Measurements from ENCODE around the gene TXLNG. TPM values are rescaled to one million over a fixed set of nuclear protein-coding genes. Genes with fewer than 3 reads are reported as not detected.

Gene TXLNG
- total and polyA plus RNA-seq, 2 donors (not counting 3 experiments of a cell fraction or from before 2014, with no cell fraction given), result 6.8 to 7.6 TPM

DNA sequence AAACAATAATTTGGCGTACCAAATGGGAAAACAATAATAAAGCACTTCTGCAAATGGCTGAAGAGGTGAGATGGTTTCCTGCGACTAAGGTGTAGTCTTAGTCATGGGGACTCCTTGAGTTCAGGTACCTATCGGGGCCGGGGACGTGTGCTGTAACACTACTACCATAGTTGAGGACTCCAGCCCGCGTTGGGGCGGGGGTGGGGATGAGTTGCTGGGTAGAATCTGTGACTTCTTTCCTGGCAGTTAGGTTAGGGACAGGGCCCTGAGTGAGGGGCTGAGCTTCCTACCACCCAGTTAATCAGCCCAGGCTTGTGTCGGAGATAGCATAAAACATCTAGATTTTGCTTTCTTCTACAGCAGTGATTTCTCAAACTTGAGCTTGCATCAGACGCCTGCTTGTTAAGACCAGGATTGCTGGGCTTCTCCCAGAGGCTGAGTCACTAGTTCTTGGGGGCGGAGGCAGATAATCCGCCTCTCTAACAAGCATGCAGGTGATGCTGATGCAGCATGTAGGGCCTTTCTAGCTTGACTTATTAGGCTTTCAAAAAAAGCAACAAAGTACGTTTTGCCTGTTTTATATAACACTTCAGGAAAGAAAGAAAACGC, 53.7 kb downstream of the TXLNG start:
- Histone ChIP-seq H3K4me1 (ENCODE audit: control insufficient read depth, extremely low read depth, insufficient read depth, low read length) (peaks cover 23% of the 10 kb centered on the region), H3K9me1 (replicated peaks; ENCODE audit: control insufficient read depth, extremely low read depth, insufficient read depth, low read length) (no peaks in the 10 kb centered on the region), H2AFZ (ENCODE audit: low read depth, low read length) (no peak overlapping the region), H3K4me3 (replicated peaks in 1 of 3; ENCODE audit: insufficient read depth in 1 of 3, low read depth in 1 of 3, low read length in 3 of 3) (no peak overlapping the region), H3K9me3 (replicated peaks; ENCODE audit: control insufficient read depth, insufficient read depth, low read length) (no peaks in the 10 kb centered on the region), H3K4me2 (ENCODE audit: insufficient read depth, low read length) (no peak overlapping the region), H3K27me3 (ENCODE audit: control insufficient read depth in 2 of 2, insufficient read depth in 2 of 2, low read length in 2 of 2) (no peaks in the 10 kb centered on the region), H3K79me2 (ENCODE audit: control insufficient read depth, insufficient read depth, low read length) (no peaks in the 10 kb centered on the region), H3K36me3 (ENCODE audit: control insufficient read depth in 2 of 2, extremely low read depth in 1 of 2, insufficient read depth in 2 of 2, low read length in 2 of 2) (peaks cover 2 to 5% of the 10 kb centered on the region in 2 experiments), H3K27ac (ENCODE audit: insufficient read depth, low read depth, low read length) (no peak overlapping the region), H3K9ac (replicated peaks; ENCODE audit: extremely low read depth, insufficient read depth, low read length) (no peak overlapping the region), H4K20me1 (replicated peaks; ENCODE audit: control insufficient read depth, extremely low read depth, insufficient read depth, low read length) (no peaks in the 10 kb centered on the region)
- CTCF ChIA-PET, result interaction anchor here (3.0 kb wide), 1 partner anchor 13 kb away, joined by 7 read pairs; no protein-coding TSS in a partner anchor
- intact Hi-C loops (cut with micrococcal nuclease), result loop anchor here (2.0 kb wide), 1 partner anchor 31 kb away; the partner anchor contains the start of gene RBBP7
- dilution Hi-C loops (cut with MboI; ENCODE audit: extremely low pct_ligation_motif_present, low sequenced_read_pairs), result no loop called here
- BruUV-seq (replicated peaks), result no TSS peak
- TF ChIP-seq GATA2 (IDR thresholded peaks at IDR 0.05; ENCODE audit: insufficient read depth, insufficient read length, low read depth, low read length), result no peak
- TF ChIP-seq FOS (IDR thresholded peaks at IDR 0.05; ENCODE audit: borderline replicate concordance, insufficient read depth, low read length), result no peak
- TF ChIP-seq JUN (IDR thresholded peaks at IDR 0.05; ENCODE audit: borderline replicate concordance, insufficient read depth, insufficient read length, low read depth), result no peak
- DNase-seq (ENCODE audit: low read depth, low spot score) (no peak), FAIRE-seq (no peak)
- POLR2A ChIA-PET, result no interaction called here

DNA sequence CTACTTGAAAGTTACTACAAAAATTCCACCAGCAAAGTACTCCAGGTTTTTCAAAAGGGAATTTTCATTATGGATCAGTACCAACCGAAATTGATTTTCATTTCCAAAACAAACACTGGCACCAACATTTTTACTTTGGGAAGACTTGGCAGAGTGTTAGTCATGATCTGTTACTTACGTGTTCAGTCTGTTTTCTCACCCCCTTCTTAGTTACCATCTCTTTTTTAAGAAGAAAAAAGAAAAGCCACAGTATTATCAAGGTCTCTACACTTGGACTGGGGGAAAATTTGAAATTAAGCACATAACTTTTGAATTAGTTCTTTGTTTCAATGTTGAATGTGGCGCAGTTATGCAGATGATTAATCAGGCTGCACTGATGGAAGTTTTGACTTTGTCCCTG, 56.4 kb downstream of the TXLNG start:
- H3K4me1 ChIP-seq (ENCODE audit: control insufficient read depth, extremely low read depth, insufficient read depth, low read length), result peaks cover 16% of the 10 kb centered on the region
- H4K20me1 ChIP-seq (replicated peaks; ENCODE audit: control insufficient read depth, extremely low read depth, insufficient read depth, low read length), result no peaks in the 10 kb centered on the region
- peaks cover 2 to 8% of the 10 kb centered on the region in 2 experiments for H3K36me3 ChIP-seq (ENCODE audit: control insufficient read depth in 2 of 2, extremely low read depth in 1 of 2, insufficient read depth in 2 of 2, low read length in 2 of 2)
- POLR2A ChIA-PET, result no interaction called here
- no peaks in the 10 kb centered on the region for H3K9me3 ChIP-seq (replicated peaks; ENCODE audit: control insufficient read depth, insufficient read depth, low read length)
- DNase-seq (ENCODE audit: low read depth, low spot score) (no peak), FAIRE-seq (no peak)
- H3K79me2 ChIP-seq (ENCODE audit: control insufficient read depth, insufficient read depth, low read length), result no peaks in the 10 kb centered on the region
- H3K9me1 ChIP-seq (replicated peaks; ENCODE audit: control insufficient read depth, extremely low read depth, insufficient read depth, low read length), result no peaks in the 10 kb centered on the region
- no peak overlapping the region for H3K4me2 ChIP-seq (ENCODE audit: insufficient read depth, low read length)
- CTCF ChIA-PET, result no interaction called here
- no peak overlapping the region for H3K9ac ChIP-seq (replicated peaks; ENCODE audit: extremely low read depth, insufficient read depth, low read length)
- no peak overlapping the region for H3K4me3 ChIP-seq (replicated peaks in 1 of 3; ENCODE audit: insufficient read depth in 1 of 3, low read depth in 1 of 3, low read length in 3 of 3)
- no peak overlapping the region for H2AFZ ChIP-seq (ENCODE audit: low read depth, low read length)
- H3K27me3 ChIP-seq (ENCODE audit: control insufficient read depth in 2 of 2, insufficient read depth in 2 of 2, low read length in 2 of 2), result no peaks in the 10 kb centered on the region
- no TSS peak for BruUV-seq (replicated peaks)
- dilution Hi-C loops (cut with MboI; ENCODE audit: extremely low pct_ligation_motif_present, low sequenced_read_pairs) (no loop called here), intact Hi-C loops (cut with micrococcal nuclease) (no loop called here)
- TF ChIP-seq MYC (IDR thresholded peaks at IDR 0.05; ENCODE audit: low read depth, low read length) (no peak), FOS (IDR thresholded peaks at IDR 0.05; ENCODE audit: borderline replicate concordance, insufficient read depth, low read length) (no peak), GATA2 (IDR thresholded peaks at IDR 0.05; ENCODE audit: insufficient read depth, insufficient read length, low read depth, low read length) (no peak), POLR2AphosphoS5 (IDR thresholded peaks at IDR 0.05; ENCODE audit: insufficient read depth, low read depth, low read length) (no peak), MAX (IDR thresholded peaks at IDR 0.05; ENCODE audit: insufficient read depth, insufficient read length) (no peak), POLR2A (IDR thresholded peaks at IDR 0.05; ENCODE audit: low read depth, low read length) (no peak), JUN (IDR thresholded peaks at IDR 0.05; ENCODE audit: borderline replicate concordance, insufficient read depth, insufficient read length, low read depth) (no peak), EZH2 (IDR thresholded peaks at IDR 0.05; ENCODE audit: borderline replicate concordance, low read depth, low read length, severe bottlenecking) (no peak)
- TF ChIP-seq, protein P1, sequence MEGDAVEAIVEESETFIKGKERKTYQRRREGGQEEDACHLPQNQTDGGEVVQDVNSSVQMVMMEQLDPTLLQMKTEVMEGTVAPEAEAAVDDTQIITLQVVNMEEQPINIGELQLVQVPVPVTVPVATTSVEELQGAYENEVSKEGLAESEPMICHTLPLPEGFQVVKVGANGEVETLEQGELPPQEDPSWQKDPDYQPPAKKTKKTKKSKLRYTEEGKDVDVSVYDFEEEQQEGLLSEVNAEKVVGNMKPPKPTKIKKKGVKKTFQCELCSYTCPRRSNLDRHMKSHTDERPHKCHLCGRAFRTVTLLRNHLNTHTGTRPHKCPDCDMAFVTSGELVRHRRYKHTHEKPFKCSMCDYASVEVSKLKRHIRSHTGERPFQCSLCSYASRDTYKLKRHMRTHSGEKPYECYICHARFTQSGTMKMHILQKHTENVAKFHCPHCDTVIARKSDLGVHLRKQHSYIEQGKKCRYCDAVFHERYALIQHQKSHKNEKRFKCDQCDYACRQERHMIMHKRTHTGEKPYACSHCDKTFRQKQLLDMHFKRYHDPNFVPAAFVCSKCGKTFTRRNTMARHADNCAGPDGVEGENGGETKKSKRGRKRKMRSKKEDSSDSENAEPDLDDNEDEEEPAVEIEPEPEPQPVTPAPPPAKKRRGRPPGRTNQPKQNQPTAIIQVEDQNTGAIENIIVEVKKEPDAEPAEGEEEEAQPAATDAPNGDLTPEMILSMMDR (IDR thresholded peaks at IDR 0.05; ENCODE audit: extremely low read depth in 1 of 2, insufficient read depth in 1 of 2, low read depth in 1 of 2, low read length in 2 of 2), result no peak
- H3K27ac ChIP-seq (ENCODE audit: insufficient read depth, low read depth, low read length), result no peak overlapping the region

All from endothelial cell of umbilical vein (primary cell).